Tibial nerve (tissue), 4 donors: ENCODE results near the gene CPB1.

ENCODE experiments used
- EP300 ChIP-seq, 2 donors: sonication (generic); formaldehyde crosslinking; IDR thresholded peaks; one replicate each; pipeline ENCODE4 v1.6.1; 2017; ENCODE audit warnings: antibody characterized with exemption in 2 of 2, mild to moderate bottlenecking in 1 of 2
- POLR2A ChIP-seq, 2 donors: fragments of 450-650 bp; IDR thresholded peaks; one replicate each; pipeline ENCODE4 v1.6.1; 2017; ENCODE audit warnings: antibody characterized with exemption in 2 of 2, mild to moderate bottlenecking in 2 of 2, moderate library complexity in 2 of 2
- TF ChIP-seq, protein P1 (sequence below), 5 experiments: fragments of 200-600 bp in 3 of 5; fragments of 450-650 bp in 2 of 5; sonication (generic) in 3 of 5; IDR thresholded peaks; one replicate each; pipeline ENCODE4 v1.5.1; 2016 to 2019; ENCODE audit warnings: antibody characterized with exemption in 5 of 5, mild to moderate bottlenecking in 3 of 5, moderate library complexity in 2 of 5

- TF ChIP-seq, protein P1, sequence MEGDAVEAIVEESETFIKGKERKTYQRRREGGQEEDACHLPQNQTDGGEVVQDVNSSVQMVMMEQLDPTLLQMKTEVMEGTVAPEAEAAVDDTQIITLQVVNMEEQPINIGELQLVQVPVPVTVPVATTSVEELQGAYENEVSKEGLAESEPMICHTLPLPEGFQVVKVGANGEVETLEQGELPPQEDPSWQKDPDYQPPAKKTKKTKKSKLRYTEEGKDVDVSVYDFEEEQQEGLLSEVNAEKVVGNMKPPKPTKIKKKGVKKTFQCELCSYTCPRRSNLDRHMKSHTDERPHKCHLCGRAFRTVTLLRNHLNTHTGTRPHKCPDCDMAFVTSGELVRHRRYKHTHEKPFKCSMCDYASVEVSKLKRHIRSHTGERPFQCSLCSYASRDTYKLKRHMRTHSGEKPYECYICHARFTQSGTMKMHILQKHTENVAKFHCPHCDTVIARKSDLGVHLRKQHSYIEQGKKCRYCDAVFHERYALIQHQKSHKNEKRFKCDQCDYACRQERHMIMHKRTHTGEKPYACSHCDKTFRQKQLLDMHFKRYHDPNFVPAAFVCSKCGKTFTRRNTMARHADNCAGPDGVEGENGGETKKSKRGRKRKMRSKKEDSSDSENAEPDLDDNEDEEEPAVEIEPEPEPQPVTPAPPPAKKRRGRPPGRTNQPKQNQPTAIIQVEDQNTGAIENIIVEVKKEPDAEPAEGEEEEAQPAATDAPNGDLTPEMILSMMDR (IDR thresholded peaks at IDR 0.05): no peak
- no peak for TF ChIP-seq POLR2A (IDR thresholded peaks at IDR 0.05)
- TF ChIP-seq EP300 (IDR thresholded peaks at IDR 0.05): no peak
Measured at GRCh38 chr3:148800414-148800813, 27.2 kb upstream of the CPB1 start.
